GM19025 (cell line): Measurements from ENCODE around the gene MT1F.
"Not testable (repeated sequence)": the region's sequence is repeated elsewhere in the genome, so short reads cannot be mapped to it uniquely, and the experiment has no call there.

Experiments
- ATAC-seq: cut with Tn5 transposase; IDR thresholded peaks from one replicate; pipeline ENCODE4 v1.9.1; 2021; ENCODE audit warnings: mild to moderate bottlenecking, low read depth, moderate library complexity; ENCODE audit not compliant: unreplicated experiment

Gene MT1F

DNA sequence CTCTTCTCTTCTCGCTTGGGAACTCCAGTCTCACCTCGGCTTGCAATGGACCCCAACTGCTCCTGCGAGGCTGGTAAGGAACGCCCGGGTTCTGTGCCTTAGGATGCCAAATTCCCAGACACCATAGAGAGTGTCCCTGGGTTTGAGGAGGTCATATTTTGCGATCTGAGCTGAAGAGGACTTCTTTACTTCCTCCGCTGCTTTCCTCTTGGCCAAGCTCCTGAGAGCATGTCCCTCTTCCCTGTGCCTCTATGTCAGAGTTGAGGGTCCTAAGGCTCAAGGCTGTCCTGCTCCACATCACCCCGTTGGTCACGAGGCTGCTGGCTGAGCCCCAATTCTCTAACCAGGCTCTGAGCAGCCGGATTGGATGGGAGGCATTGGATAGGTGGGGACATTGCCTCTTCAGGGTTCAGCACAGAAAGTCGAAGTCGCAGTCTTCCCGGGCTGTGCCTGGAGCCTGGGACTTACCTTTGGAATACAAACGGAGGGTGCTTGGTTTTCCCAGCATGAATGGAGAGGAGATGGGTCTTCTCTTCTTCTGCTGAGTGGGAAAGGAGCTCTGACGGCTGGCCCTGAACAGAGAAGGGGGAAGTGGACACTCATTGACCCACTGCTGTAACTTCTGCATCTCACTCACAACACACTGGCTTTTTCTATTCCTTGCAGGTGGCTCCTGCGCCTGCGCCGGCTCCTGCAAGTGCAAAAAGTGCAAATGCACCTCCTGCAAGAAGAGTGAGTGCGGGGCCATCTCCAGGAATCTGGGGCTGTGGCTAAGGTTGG, 12.3 kb downstream of the MT1F start:
- no peak for ATAC-seq

GRCh38 chr16:56670620-56670934, 12.8 kb downstream of the MT1F start:
- ATAC-seq = no peak

DNA sequence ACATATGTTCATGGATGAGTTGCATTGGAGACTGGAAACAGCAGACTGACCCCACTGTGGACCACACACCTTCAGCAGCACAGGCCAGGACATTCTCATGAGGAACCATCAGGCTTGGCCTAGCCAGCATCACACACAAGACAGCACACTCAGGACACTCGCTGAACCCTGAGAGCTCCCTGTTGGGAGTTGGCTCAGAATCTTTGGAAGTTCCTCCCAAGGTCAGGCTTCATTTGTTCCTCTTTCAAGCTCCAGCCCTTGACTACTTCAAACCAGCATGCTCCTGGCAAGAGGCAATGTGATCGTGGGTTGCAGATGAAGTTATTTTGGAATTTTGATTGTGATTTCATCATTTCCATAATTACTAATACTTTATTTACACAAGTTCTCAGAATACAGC, 13.9 kb downstream of the MT1F start:
- ATAC-seq = not testable (repeated sequence)

GRCh38 chr16:56672171-56672570, 14.4 kb downstream of the MT1F start:
- ATAC-seq = not testable (repeated sequence)

GRCh38 chr16:56672761-56673536, 15.2 kb downstream of the MT1F start:
- no peak for ATAC-seq

DNA sequence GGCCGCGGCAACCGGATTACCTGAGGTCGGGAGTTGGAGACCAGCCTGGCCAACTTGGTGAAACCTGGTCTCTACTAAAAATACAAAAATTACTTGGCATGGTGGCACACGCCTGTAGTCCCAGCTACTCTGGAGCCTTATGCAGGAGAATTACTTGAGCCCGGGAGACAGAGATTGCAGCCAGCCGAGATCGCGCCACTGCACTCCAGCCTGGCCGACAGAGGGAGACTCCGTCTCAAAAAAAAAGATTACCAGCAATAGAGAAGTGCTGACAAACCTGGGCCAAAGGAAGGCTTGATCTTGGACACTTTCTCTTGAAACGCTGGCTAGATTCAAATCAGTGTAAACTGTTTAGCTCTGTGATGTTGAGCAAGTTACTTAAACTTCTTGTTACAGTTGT, 16.2 kb downstream of the MT1F start:
- ATAC-seq = no peak

DNA sequence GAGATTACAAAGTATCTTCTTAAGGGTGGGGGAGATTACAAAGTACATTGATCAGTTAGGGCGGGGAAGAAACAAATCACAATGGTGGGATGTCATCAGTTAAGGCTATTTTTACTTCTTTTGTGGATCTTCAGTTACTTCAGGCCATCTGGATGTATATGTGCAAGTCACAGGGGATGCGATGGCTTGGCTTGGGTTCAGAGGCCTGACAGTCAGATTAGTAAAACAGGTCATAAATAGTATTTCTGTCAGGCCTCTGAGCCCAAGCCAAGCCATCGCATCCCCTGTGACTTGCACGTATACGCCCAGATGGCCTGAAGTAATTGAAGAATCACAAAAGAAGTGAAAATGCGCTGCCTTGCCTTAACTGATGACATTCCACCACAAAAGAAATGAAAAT, 16.8 kb downstream of the MT1F start:
- ATAC-seq = not testable (repeated sequence)

DNA sequence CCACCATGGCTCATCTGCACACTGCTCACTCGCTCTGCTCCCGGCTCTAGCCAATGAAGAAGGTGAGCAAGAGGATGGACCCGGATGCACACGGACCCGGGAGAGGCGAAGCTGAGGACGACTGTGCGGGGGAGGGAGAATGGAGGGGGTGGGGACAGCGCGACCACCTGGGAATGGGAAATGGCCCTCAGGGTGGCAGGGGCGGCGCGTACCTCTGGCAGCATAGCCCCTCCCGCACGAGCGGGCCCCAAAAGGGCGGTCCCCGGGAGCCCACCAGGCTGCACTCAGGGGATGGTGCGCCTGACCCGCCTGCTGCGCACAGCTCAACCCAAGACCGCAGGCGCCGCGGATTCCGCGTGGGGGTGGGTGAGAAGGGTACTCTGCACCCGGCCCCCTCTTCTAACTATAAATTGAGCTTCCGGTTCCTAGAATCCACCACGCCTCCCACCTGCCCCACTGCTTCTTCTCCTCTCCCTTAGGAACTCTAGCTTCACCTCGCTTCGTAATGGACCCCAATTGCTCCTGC, 18.0 kb downstream of the MT1F start:
- ATAC-seq = no peak

DNA sequence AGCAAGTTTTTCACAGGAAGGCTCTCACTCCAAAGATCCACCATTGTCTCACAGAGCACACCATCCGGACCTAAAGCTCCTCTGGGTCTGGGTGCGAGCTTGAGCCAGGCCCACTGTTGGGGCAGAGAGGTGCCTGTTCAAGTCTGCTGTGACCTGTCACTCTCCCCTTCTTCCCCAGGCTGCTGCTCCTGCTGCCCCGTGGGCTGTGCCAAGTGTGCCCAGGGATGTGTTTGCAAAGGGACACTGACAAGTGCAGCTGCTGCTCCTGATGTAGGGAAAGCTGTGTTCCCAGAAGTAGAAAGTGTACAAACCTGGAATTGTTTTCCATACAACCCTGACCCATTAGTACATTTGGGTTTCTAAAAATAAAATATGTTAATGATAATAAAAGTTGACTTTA, 19.7 kb downstream of the MT1F start:
- ATAC-seq = no peak

DNA sequence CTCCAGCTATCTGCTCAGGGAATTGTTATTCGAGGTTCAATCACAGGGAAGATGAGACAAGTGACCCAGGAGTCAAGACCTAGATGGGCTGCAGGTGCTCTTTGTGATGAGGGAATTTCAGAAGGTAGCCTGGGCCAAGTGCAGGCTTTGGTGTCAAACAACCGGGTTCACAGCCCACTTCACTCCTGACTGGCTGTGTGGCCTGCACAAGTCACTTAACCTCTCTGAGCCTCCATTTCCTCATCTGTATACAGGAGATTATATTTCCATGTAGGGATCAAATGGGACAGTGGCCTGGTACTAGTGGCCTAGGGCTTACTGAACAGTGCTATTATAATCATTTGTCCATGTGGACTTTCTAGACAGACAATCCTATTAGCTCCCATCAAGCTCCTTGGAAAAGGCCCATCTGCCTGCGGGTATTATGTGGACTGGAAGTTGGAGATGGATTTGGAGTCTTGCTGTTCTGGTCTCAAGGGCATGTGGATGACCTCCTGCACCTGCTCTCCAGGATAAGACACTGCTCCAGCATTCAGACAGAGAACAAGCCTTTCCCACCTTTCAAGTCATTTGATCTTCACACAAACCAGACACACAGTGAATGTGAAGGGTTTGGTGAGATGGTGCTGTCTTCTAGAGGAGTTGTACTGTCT, 21.4 kb downstream of the MT1F start:
- ATAC-seq = no peak

DNA sequence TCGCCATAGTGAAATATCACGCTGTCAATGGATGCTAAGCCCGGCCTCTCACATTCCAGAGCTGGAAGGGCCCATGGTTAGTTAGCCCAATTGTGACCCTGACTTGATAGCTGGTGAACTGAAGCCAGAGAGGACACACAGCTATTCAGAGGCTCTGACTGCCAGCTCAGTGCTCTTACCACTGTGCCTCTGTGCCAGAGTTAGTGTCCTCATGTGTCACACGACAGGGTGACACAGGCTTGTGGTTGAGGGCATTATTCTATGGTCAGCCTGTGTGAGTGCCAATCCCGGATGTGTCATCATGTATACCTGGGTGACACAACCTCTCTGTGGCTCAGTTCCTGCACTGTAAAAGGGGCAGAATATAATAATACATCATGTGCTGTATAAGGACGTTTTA, 22.1 kb downstream of the MT1F start:
- ATAC-seq = no peak

DNA sequence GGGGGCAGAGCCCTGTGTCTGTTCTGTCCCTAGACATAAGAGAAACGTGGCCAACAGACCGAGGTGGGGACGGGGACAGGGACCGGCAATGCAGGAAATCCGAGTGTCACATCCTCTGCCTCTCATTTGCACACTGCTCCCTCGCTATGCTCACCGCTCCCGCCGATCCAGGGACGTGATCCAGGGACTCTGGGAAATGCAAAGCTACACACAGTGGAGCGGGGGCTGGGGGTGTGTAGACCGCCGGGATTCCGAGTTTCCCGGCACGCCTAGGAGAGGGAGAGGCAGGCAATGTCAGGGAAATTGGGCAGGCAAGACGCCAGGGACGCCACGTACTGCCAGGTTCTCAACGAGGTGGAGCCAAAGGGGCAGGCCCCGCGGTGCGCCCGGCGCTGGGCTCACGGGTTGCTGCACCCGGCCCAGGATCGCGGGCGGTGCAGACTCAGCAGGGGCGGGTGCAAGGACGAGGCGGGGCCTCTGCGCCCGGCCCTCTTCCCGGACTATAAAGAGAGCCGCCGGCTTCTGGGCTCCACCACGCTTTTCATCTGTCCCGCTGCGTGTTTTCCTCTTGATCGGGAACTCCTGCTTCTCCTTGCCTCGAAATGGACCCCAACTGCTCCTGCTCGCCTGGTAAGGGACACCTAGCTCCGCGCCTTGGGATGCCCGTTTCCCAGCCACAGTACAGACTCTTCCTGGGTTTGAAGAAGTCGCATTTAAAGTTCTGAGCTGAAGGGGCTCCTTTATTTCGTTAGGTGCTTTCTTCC, 24.4 kb downstream of the MT1F start, which contains the start of gene MT1X:
Gene MT1X, plus strand, starts transcription at position 532 of the 764 bp plus-strand sequence. Its CDS starts 71 bp downstream, at position 603.
- peak; percentile 98 for ATAC-seq

GRCh38 chr16:56682703-56683397, 25.1 kb downstream of the MT1F start:
- ATAC-seq = no peak

- no peak for ATAC-seq
Observed at GRCh38 chr16:56683424-56684172, 25.8 kb downstream of the MT1F start.

- ATAC-seq = no peak
Observed at GRCh38 chr16:56684256-56684925, 26.6 kb downstream of the MT1F start.

GRCh38 chr16:56684926-56685590, 27.3 kb downstream of the MT1F start:
- ATAC-seq = no peak

DNA sequence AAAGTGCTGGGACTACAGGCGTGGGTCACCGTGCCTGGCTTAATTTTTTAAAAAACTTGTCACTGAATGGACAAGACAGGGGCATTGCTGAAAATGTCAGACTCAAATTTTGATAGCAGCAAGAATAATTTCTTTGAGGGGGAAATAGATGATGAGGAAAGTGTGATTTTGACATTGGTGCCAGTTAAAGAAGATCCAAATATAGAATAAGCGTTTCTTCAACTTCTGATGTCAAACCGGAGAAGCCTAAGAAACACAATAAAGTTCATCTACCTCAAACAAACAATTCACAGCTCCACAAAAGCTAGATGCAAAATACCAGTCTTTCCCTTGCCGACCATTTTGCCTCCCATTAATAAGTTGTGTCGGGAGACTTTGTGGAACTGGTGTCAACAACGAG, 29.0 kb downstream of the MT1F start:
- ATAC-seq = no peak

GRCh38 chr16:56688762-56689161, 31.0 kb downstream of the MT1F start:
- no peak for ATAC-seq
